NCI-H1048 (cell line): ENCODE data around the gene KRTAP17-1.
"Not testable (repeated sequence)": the region's sequence is repeated elsewhere in the genome, so short reads cannot be mapped to it uniquely, and the experiment has no call there.

Experiments used
- DNase-seq: peaks from one replicate; lab custom pipeline; 2025; lab: John Stamatoyannopoulos, UW

KRTAP17-1 gene

DNA sequence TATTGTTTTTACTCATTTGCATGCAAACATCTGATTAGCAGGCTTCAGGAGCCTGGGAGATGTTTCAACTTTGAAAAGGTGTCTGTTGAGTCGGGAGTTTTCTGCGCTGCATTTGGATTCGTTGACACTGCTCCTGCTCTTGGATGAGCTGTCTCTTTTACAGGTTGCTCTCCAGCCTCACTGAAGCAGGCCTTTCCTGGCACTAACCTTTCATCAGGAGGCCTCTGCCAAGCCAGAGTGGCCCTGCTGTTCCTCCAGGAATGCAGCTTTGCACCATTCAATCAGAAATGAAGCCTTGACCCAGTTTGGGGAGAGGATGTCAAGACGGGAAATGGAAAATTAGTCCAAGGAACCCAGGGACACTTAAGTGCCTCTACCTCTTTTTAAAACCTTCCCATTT, 12.5 kb downstream of the KRTAP17-1 start:
- no peak for DNase-seq

DNA sequence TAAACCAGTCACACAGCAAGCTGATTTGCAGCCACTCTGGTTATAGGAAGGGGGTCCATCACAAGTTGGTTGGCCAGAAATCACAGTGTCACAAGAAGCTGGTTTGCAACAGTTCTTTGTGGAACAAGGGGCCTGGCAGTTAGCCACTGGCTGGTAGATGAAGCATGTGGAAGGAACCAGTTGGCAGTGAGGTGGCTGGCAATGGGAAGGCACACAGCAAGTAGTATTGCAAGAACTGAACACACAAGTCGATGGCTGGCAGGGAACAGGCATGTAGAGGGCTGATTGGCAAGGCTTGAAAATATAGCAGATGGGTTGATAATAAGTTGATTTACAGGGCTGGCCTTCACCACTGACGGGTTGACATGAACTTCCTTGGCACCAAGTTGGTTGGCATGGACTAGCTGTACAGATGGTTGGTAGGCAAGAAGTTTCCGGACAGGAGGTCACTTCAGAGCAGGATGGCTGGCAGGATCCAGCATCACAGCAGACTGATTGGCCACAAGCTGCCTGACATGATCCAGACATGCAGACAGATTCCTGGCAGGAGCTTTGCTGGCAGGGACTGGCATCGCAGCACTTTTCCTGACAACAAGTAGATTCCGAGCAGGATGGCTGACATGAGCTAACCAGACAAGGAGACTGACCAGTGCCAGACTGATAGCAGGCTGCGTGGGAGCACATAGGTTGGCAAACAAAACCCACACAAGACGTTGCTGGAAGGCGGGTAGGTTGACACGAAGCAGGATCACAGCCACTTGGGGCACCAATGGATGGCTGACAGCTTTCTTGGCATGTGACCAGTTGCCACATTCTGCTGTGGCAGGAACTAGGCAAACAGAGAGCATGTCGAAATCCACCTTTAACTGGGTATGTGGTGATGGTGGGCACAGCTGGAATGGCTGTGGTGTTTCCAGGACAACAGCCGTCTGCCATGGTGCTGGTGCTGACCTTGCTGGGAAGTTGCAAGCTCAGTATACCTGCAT, 13.3 kb downstream of the KRTAP17-1 start, which contains the start of gene KRTAP29-1:
TSS of gene KRTAP29-1 (minus strand) at position 936 of the 986 bp plus-strand sequence. CDS start at position 936, 0 bp downstream.
- DNase-seq, result no peak

DNA sequence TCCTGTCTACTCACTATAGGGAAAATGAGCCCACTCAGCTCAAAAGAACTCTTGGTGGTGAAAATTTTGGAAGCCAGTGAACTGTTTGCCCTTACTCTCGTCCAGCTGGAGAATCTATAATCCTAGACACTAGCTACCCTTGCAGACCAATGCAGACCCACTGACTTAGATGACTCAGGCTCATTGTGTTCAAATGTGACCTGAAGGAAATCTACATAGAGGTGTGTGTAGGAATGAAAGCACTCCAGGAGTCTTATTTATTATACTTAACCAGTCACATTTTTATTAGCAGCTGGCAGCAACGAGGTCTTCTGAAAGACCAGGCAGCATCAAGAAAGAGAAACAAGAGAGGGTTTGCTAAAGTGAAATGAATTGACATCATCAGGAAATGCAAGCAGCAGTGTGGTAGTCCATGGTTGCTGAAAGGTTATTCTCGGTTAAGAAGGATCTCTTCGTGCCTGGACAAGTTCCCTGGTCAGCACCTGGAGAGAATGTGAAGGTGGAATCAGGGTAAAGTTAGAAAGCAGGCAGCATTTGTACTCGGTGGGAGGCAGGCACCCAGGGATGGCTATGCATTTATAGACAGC, 14.2 kb downstream of the KRTAP17-1 start:
- no peak for DNase-seq

DNA sequence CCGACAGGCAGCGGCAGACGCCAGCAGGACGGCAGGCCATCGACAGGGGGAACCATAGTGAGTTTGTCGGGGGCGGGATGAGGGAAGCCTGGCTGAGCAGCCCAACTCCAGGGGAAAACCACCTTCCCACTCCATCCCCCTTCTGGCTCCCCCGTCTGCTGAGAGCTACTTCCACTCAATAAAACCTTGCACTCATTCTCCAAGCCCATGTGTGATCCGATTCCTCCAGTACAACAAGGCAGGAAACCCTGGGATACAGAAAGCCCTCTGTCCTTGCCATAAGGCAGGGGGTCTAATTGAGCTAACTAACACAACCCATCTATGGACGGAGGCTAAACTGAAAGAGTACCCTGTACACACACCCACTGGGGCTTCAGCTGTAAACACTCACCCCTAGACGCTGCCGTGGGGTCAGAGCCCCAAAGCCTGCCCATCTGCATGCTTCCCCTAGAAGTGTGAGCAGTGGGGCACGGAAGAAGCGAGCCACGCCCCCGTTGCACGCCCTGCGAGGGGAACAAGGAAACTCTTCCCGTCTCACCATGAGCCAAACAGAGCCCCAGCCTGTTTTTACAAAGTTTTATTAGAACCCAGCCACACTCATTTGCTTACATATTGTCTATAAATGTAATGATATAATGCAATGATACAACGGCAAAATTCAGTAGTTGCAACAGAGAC, 16.9 kb downstream of the KRTAP17-1 start:
- DNase-seq, result no peak

DNA sequence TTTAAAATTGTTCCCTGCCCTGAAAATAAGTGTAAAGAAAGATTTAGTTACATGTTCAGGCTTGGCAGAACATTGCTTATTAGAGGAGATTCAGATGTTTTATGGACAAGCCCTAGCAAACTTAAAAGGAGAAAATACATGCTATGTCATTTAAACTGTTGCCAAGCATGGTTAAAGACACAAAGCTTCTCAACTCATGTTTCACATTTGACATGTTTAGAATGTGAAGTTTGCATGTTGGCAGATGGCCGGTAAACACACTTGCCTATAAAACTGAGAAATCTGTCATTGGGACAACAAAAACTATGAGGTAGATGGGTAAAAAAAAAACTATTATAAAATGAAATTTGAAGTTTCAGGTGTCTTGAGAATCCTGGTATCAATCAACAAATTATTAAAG, 18.7 kb downstream of the KRTAP17-1 start:
- DNase-seq, result no peak

DNA sequence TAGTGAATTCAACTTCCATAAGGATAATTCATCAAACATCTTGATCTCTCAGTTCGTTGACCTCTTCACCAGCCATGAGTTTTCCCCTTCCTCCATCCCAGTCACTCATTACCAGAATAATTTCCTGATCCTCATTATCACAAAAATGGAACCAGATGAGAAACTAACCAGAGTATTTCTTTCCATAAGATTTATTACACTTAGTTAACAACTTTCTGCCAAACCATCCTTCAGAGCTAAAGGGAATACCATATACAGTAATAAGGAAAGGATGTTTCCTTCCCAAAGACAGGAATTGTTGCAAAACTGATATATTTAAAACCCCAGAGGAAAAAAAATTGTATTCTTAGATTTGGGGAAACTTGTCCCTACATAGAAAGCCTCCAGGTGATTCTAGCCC, 21.5 kb downstream of the KRTAP17-1 start:
- DNase-seq, result no peak

DNA sequence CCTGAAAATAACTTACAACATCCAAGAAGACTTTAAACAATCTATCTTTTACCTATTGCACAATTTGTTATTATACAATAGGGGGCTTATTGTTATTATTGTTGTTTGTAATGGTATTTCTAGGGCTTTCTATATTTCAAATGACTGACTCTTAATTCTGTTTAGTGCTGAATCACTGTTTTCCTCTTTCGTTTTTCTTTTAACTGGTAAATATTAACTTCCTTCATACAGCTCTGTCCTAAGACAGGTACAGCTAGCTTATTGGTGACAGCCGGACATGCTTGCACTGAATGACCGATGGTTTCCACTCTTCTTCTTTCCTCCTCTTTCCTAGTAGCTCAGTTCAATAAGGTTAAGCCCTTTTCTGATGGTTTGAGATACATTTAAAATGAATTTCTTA, 28.5 kb downstream of the KRTAP17-1 start:
- DNase-seq, result no peak

DNA sequence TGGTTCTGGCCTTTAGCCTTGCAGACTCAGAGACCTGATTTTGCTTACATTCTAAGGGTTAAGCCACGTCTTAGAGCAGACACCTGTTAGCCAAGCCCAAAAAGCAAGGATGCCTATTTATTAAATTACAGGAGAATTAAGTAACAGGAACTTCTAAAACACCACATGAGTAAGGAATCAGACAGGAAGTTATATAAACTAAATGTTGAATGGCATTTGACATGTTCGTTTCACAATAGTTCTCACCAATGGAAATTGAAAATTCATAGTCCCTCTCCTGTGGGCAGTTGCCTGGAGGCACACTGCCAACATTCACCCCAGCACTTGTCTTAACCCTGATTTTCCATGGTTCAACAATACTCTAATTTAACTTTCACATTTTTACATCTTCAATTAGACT, 31.0 kb downstream of the KRTAP17-1 start:
- no peak for DNase-seq

DNA sequence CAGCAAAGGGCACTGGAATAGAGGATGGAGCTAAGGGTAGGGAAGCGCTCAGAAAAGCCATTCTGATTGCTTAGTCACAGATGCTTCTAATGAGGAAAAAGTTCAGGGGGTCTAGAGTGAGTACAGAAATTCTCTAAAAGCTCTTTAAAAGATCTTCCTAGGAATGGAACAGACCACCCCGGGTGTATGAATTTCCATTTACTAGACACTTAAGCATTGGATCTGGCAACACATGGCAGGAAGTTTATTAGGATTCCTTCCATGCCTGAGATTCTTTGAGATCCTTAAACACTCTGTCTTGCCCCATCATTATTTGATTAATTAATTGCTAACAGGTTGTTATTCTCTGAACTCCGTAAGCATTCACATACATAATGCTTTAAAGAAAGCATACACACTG, 31.5 kb downstream of the KRTAP17-1 start:
- no peak for DNase-seq

DNA sequence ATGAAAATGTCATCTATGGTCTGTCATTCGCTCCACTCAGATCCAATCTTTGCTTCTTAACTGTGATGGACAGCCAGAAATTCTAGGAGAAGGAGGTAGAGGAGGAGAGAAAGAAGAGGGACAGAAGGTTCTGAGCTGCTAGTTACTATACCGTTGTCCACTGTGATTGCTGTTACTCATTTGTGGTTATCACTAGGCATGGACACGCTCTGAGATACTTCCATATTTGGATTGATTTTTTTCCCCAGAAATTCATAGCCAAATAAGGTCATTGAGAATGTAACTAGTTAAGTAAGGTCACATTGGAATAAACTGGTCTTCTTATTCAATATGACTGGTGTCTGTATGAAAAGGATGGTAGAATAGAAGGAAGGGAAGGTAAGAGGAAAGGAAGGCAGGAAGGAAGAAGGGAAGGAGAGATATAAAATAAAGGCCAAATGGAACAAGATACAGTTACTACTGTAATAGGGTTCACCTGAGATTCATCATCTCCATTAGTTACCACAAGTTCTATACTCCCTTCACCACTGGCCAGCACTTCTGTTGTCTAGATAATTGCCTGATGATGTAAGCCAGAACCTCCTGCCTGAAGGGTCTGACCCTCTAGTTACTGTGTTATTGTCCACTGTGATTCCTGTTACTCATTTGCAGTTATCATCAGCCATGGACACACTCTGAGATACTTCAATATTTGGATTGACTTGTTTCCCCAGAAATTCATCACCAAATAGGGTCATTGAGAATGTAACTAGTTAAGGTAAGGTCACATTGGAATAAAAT, 37.1 kb downstream of the KRTAP17-1 start:
- no peak for DNase-seq

DNA sequence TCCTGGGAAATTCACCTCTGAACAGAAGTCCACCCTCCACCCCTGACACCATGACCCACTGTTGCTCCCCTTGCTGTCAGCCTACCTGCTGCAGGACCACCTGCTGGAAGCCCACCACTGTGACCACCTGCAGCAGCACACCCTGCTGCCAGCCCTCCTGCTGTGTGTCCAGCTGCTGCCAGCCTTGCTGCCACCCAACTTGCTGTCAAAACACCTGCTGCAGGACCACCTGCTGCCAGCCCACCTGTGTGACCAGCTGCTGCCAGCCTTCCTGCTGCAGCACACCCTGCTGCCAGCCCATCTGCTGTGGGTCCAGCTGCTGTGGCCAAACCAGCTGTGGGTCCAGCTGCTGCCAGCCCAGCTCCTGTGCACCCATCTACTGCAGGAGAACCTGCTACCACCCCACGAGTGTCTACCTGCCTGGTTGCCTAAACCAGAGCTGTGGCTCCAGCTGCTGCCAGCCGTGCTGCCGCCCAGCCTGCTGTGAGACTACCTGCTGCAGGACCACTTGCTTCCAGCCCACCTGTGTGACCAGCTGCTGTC, 39.8 kb downstream of the KRTAP17-1 start, which contains the start of gene KRTAP9-7:
TSS of gene KRTAP9-7 (plus strand) at position 51 of the 543 bp plus-strand sequence. CDS start at position 51, 0 bp downstream.
- not testable (repeated sequence) for DNase-seq

DNA sequence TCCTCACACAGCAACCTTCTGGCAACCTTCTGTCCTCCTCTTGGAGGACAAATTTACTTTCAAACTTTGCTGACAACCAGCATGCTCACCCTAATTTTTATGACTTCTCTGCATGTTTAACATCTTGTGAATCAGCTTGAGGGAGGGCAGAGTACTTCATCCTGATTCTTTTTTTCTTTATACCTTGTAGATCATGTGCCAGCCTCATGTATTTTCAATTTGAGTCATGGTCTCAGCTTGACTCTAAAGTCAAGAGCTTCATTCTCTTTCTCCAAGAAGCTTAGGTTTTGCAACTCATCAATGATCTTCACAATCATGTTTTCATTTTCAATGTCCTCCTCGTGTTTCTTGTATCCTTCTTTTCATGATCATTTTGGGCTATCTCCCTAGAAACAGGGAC, 43.7 kb downstream of the KRTAP17-1 start:
- DNase-seq, result no peak

DNA sequence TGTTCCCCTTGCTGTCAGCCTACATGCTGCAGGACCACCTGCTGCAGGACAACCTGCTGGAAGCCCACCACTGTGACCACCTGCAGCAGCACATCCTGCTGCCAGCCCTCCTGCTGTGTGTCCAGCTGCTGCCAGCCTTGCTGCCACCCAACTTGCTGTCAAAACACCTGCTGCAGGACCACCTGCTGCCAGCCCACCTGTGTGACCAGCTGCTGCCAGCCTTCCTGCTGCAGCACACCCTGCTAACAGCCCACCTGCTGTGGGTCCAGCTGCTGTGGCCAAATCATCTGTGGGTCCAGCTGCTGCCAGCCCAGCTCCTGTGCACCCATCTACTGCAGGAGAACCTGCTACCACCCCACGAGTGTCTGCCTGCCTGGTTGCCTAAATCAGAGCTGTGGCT, 44.2 kb downstream of the KRTAP17-1 start:
- not testable (repeated sequence) for DNase-seq

DNA sequence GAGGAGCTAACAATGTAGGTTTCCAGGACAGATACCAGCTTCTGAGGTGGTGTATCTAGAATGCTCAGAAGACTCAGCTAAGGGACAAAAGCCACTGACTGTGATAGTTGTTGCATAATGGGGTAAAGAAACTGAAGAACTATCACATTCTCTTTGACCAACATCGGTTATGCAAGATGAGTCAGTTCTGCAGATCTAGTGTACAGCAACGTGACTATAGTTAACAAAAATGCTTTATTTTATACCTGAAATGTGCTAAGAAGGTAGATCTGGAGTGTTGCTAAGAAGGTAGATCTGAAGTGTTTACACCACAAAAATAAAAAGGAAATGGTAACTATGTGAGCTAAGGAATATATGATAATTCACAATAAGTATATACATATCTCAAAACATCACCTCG, 47.8 kb downstream of the KRTAP17-1 start:
- DNase-seq, result no peak

DNA sequence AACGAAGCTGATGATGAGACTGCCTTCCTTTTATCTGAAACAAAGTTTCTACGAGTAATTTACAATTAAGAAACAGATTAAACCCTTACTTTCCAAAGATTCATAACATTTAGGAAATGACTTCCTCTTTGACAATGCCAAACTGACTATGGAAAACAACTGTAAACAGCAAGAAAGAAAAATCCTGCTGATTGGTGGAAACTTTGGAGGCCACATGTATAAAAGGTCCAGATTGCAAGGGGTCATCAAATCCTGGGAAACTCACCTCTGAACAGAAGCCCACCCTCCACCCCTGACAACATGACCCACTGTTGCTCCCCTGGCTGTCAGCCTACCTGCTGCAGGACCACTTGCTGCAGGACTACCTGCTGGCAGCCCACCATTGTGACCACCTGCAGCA, 50.4 kb downstream of the KRTAP17-1 start, which contains the start of gene KRTAP9-6:
TSS of gene KRTAP9-6 (plus strand) at position 301 of the 400 bp plus-strand sequence. CDS start at position 301, 0 bp downstream.
- no peak for DNase-seq
